ENCODE data around the gene FLVCR1. TPM values are rescaled to one million over a fixed set of nuclear protein-coding genes. Genes with fewer than 3 reads are reported as not detected.

The FLVCR1 gene
- total RNA-seq, 1 donor from 2014 or later = 6.8 TPM

GRCh38 chr1:212920246-212920645 lies 62.2 kb downstream of the FLVCR1 start:
- Histone ChIP-seq H3K4me3 (ENCODE audit: low read depth, low read length) (no peak overlapping the region), H3K27me3 (ENCODE audit: control insufficient read depth, insufficient read depth, low read length) (no peaks in the 10 kb centered on the region), H3K36me3 (ENCODE audit: control insufficient read depth, insufficient read depth, low read length) (no peaks in the 10 kb centered on the region)
- FAIRE-seq (no peak), DNase-seq (ENCODE audit: low read depth) (no peak)
- TF ChIP-seq CTCF (IDR thresholded peaks at IDR 0.05; ENCODE audit: insufficient read depth, low read length, severe bottlenecking) = no peak

GRCh38 chr1:212920896-212921295 lies 62.8 kb downstream of the FLVCR1 start:
- no peaks in the 10 kb centered on the region for H3K27me3 ChIP-seq (ENCODE audit: control insufficient read depth, insufficient read depth, low read length)
- FAIRE-seq (no peak), DNase-seq (ENCODE audit: low read depth) (no peak)
- TF ChIP-seq CTCF (IDR thresholded peaks at IDR 0.05; ENCODE audit: insufficient read depth, low read length, severe bottlenecking) = peak; percentile 26
- no peak overlapping the region for H3K4me3 ChIP-seq (ENCODE audit: low read depth, low read length)
- H3K36me3 ChIP-seq (ENCODE audit: control insufficient read depth, insufficient read depth, low read length) = no peaks in the 10 kb centered on the region

- DNase-seq (ENCODE audit: low read depth) = no peak
- FAIRE-seq = no peak
These were observed 63.9 kb downstream of the FLVCR1 start for GRCh38 chr1:212922016-212922415.

GRCh38 chr1:212926372-212926771 lies 68.3 kb downstream of the FLVCR1 start:
- Histone ChIP-seq H3K36me3 (ENCODE audit: control insufficient read depth, insufficient read depth, low read length) (no peaks in the 10 kb centered on the region), H3K27me3 (ENCODE audit: control insufficient read depth, insufficient read depth, low read length) (no peaks in the 10 kb centered on the region), H3K4me3 (ENCODE audit: low read depth, low read length) (no peak overlapping the region)
- DNase-seq (ENCODE audit: low read depth) (no peak), FAIRE-seq (no peak)
- no peak for TF ChIP-seq CTCF (IDR thresholded peaks at IDR 0.05; ENCODE audit: insufficient read depth, low read length, severe bottlenecking)

More at GRCh38 chr1:212922016-212922415, 63.9 kb downstream of the FLVCR1 start:
- Histone ChIP-seq H3K27me3 (ENCODE audit: control insufficient read depth, insufficient read depth, low read length) (no peaks in the 10 kb centered on the region), H3K36me3 (ENCODE audit: control insufficient read depth, insufficient read depth, low read length) (no peaks in the 10 kb centered on the region), H3K4me3 (ENCODE audit: low read depth, low read length) (no peak overlapping the region)
- no peak for TF ChIP-seq CTCF (IDR thresholded peaks at IDR 0.05; ENCODE audit: insufficient read depth, low read length, severe bottlenecking)

GRCh38 chr1:212928323-212929291 lies 70.5 kb downstream of the FLVCR1 start:
- H3K27me3 ChIP-seq (ENCODE audit: control insufficient read depth, insufficient read depth, low read length) = no peaks in the 10 kb centered on the region
- no peak for TF ChIP-seq CTCF (IDR thresholded peaks at IDR 0.05; ENCODE audit: insufficient read depth, low read length, severe bottlenecking)
- DNase-seq (ENCODE audit: low read depth) (no peak), FAIRE-seq (no peak)
- no peaks in the 10 kb centered on the region for H3K36me3 ChIP-seq (ENCODE audit: control insufficient read depth, insufficient read depth, low read length)
- no peak overlapping the region for H3K4me3 ChIP-seq (ENCODE audit: low read depth, low read length)

Measured in bronchial epithelial cell (primary cell).